NT2/D1 (cell line): ENCODE results near the gene KCNIP1.
A peak's percentile ranks its signal among the peaks of the same experiment; 100 is the strongest.

ENCODE experiments used
- DNase-seq: peaks from one replicate; pipeline ENCODE4 v3.0.0-alpha.2; 2011; ENCODE audit warnings: low read depth, low spot score
- H3K27me3 ChIP-seq: 2 replicates; pipeline ENCODE4 v1.6.0; 2011; ENCODE audit warnings: mild to moderate bottlenecking; ENCODE audit not compliant: insufficient read length, insufficient read depth
- H3K36me3 ChIP-seq: 2 replicates; pipeline ENCODE4 v1.6.1; 2011; ENCODE audit warnings: mild to moderate bottlenecking, low read length, mixed read lengths; ENCODE audit not compliant: insufficient read depth, insufficient read length
- H3K4me1 ChIP-seq: 2 replicates; pipeline ENCODE4 v1.5.1; 2011; ENCODE audit not compliant: insufficient read depth, insufficient read length
- H3K4me3 ChIP-seq: 2 replicates; pipeline ENCODE4 v1.5.1; 2011; ENCODE audit warnings: low read depth; ENCODE audit not compliant: insufficient read length
- H3K9ac ChIP-seq: 2 replicates; pipeline ENCODE4 v1.6.0; 2011; ENCODE audit warnings: low read depth; ENCODE audit not compliant: insufficient read length
- H3K9me3 ChIP-seq: 2 replicates; pipeline ENCODE4 v1.5.1; 2011; ENCODE audit warnings: mild to moderate bottlenecking, low read length; ENCODE audit not compliant: insufficient read depth
- SUZ12 ChIP-seq: IDR thresholded peaks from 2 replicates; pipeline ENCODE4 v1.6.1; 2011; ENCODE audit not compliant: insufficient read length, insufficient read depth; ENCODE audit errors: extremely low read depth
- YY1 ChIP-seq: IDR thresholded peaks from 2 replicates; pipeline ENCODE4 v1.6.1; 2011; ENCODE audit not compliant: insufficient read length, insufficient read depth
- ZNF274 ChIP-seq: IDR thresholded peaks from 2 replicates; pipeline ENCODE4 v1.6.1; 2011; ENCODE audit warnings: mild to moderate bottlenecking, low read depth, low read length

KCNIP1 gene

GRCh38 chr5:170746075-170746960 lies 242.5 kb downstream of the KCNIP1 start:
- Histone ChIP-seq H3K36me3 (no peaks in the 10 kb centered on the region), H3K9me3 (no peaks in the 10 kb centered on the region), H3K4me3 (no peak overlapping the region), H3K4me1 (peaks cover 14% of the 10 kb centered on the region), H3K9ac (peak overlapping the region; percentile 24), H3K27me3 (no peaks in the 10 kb centered on the region)
- TF ChIP-seq ZNF274 (no peak), YY1 (no peak), SUZ12 (no peak)
- DNase-seq, result no peak

GRCh38 chr5:170746961-170747340 lies 243.1 kb downstream of the KCNIP1 start:
- Histone ChIP-seq H3K9me3 (no peaks in the 10 kb centered on the region), H3K36me3 (no peaks in the 10 kb centered on the region), H3K4me3 (no peak overlapping the region), H3K4me1 (peaks cover 15% of the 10 kb centered on the region), H3K27me3 (no peaks in the 10 kb centered on the region), H3K9ac (peak overlapping the region; percentile 24)
- TF ChIP-seq ZNF274 (no peak), YY1 (no peak), SUZ12 (no peak)
- DNase-seq, result no peak

- Histone ChIP-seq H3K9ac (no peak overlapping the region), H3K4me1 (peaks cover 19% of the 10 kb centered on the region), H3K9me3 (no peaks in the 10 kb centered on the region), H3K4me3 (no peak overlapping the region), H3K36me3 (no peaks in the 10 kb centered on the region), H3K27me3 (no peaks in the 10 kb centered on the region)
- DNase-seq, result no peak
- no peak for TF ChIP-seq SUZ12
- TF ChIP-seq ZNF274, result no peak
- no peak for TF ChIP-seq YY1
These were observed 243.5 kb downstream of the KCNIP1 start for GRCh38 chr5:170747357-170747756.

GRCh38 chr5:170747851-170748250 lies 244.0 kb downstream of the KCNIP1 start:
- no peak for DNase-seq
- H3K27me3 ChIP-seq, result no peaks in the 10 kb centered on the region
- no peak for TF ChIP-seq SUZ12
- H3K9ac ChIP-seq, result no peak overlapping the region
- peaks cover 22% of the 10 kb centered on the region for H3K4me1 ChIP-seq
- H3K9me3 ChIP-seq, result no peaks in the 10 kb centered on the region
- H3K4me3 ChIP-seq, result no peak overlapping the region
- H3K36me3 ChIP-seq, result no peaks in the 10 kb centered on the region

- H3K9me3 ChIP-seq, result no peaks in the 10 kb centered on the region
- DNase-seq, result no peak
- H3K27me3 ChIP-seq, result no peaks in the 10 kb centered on the region
- TF ChIP-seq ZNF274, result no peak
- TF ChIP-seq SUZ12, result no peak
- TF ChIP-seq YY1, result no peak
- no peak overlapping the region for H3K4me3 ChIP-seq
- peaks cover 22% of the 10 kb centered on the region for H3K4me1 ChIP-seq
- no peak overlapping the region for H3K9ac ChIP-seq
- H3K36me3 ChIP-seq, result no peaks in the 10 kb centered on the region
These were observed 245.2 kb downstream of the KCNIP1 start for GRCh38 chr5:170748951-170749471.

- no peak overlapping the region for H3K4me3 ChIP-seq
- peaks cover 22% of the 10 kb centered on the region for H3K4me1 ChIP-seq
- H3K9me3 ChIP-seq, result no peaks in the 10 kb centered on the region
- no peak for DNase-seq
- H3K27me3 ChIP-seq, result no peaks in the 10 kb centered on the region
- no peaks in the 10 kb centered on the region for H3K36me3 ChIP-seq
- TF ChIP-seq SUZ12 (no peak), ZNF274 (no peak), YY1 (no peak)
- no peak overlapping the region for H3K9ac ChIP-seq
These were observed 246.2 kb downstream of the KCNIP1 start for GRCh38 chr5:170749911-170750431.

- Histone ChIP-seq H3K9me3 (no peaks in the 10 kb centered on the region), H3K27me3 (no peaks in the 10 kb centered on the region), H3K4me3 (no peak overlapping the region), H3K36me3 (no peaks in the 10 kb centered on the region), H3K9ac (no peak overlapping the region), H3K4me1 (peaks cover 22% of the 10 kb centered on the region)
- DNase-seq, result no peak
- no peak for TF ChIP-seq ZNF274
- TF ChIP-seq YY1, result no peak
- no peak for TF ChIP-seq SUZ12
These were observed 247.0 kb downstream of the KCNIP1 start for GRCh38 chr5:170750791-170751190.
